ENCODE data around the gene ITIH5. TPM values are rescaled to one million over a fixed set of nuclear protein-coding genes. Genes with fewer than 3 reads are reported as not detected.

ITIH5 gene
- total RNA-seq, 2 donors from 2014 or later: 33.6 to 67.0 TPM

- intact Hi-C loops (cut with DNase I): no loop called here
- DNase-seq (ENCODE audit: low spot score): no peak
Measured at GRCh38 chr10:7596356-7596755, 70.4 kb downstream of the ITIH5 start.

GRCh38 chr10:7593905-7594304 is 72.9 kb downstream of the ITIH5 start:
- intact Hi-C loops (cut with DNase I): no loop called here
- no peak for DNase-seq (ENCODE audit: low spot score)

GRCh38 chr10:7593063-7593462 is 73.7 kb downstream of the ITIH5 start:
- DNase-seq (ENCODE audit: low spot score): no peak
- intact Hi-C loops (cut with DNase I): no loop called here

GRCh38 chr10:7592627-7593026 is 74.1 kb downstream of the ITIH5 start:
- intact Hi-C loops (cut with DNase I): no loop called here
- DNase-seq (ENCODE audit: low spot score): no peak

- intact Hi-C loops (cut with DNase I): no loop called here
- no peak for DNase-seq (ENCODE audit: low spot score)
Measured at GRCh38 chr10:7590271-7590670, 76.5 kb downstream of the ITIH5 start.

- intact Hi-C loops (cut with DNase I): no loop called here
- no peak for DNase-seq (ENCODE audit: low spot score)
Measured at GRCh38 chr10:7589748-7590147, 77.0 kb downstream of the ITIH5 start.

GRCh38 chr10:7587865-7588188 is 78.9 kb downstream of the ITIH5 start:
- no peak for DNase-seq (ENCODE audit: low spot score)
- intact Hi-C loops (cut with DNase I): no loop called here

GRCh38 chr10:7587168-7587864 is 79.5 kb downstream of the ITIH5 start:
- DNase-seq (ENCODE audit: low spot score): no peak
- intact Hi-C loops (cut with DNase I): no loop called here

GRCh38 chr10:7585228-7585627 is 81.5 kb downstream of the ITIH5 start:
- intact Hi-C loops (cut with DNase I): no loop called here
- no peak for DNase-seq (ENCODE audit: low spot score)

- intact Hi-C loops (cut with DNase I): no loop called here
- DNase-seq (ENCODE audit: low spot score): no peak
Measured at GRCh38 chr10:7583626-7584025, 83.1 kb downstream of the ITIH5 start.

GRCh38 chr10:7580520-7580919 is 86.2 kb downstream of the ITIH5 start:
- DNase-seq (ENCODE audit: low spot score): no peak
- intact Hi-C loops (cut with DNase I): no loop called here

- DNase-seq (ENCODE audit: low spot score): no peak
- intact Hi-C loops (cut with DNase I): no loop called here
Measured at GRCh38 chr10:7579681-7580080, 87.1 kb downstream of the ITIH5 start.

GRCh38 chr10:7577579-7577978 is 89.2 kb downstream of the ITIH5 start:
- intact Hi-C loops (cut with DNase I): no loop called here
- DNase-seq (ENCODE audit: low spot score): no peak

- intact Hi-C loops (cut with DNase I): no loop called here
- DNase-seq (ENCODE audit: low spot score): no peak
Measured at GRCh38 chr10:7577176-7577575, 89.6 kb downstream of the ITIH5 start.

GRCh38 chr10:7576340-7576739 is 90.4 kb downstream of the ITIH5 start:
- no peak for DNase-seq (ENCODE audit: low spot score)
- intact Hi-C loops (cut with DNase I): no loop called here

- intact Hi-C loops (cut with DNase I): no loop called here
- no peak for DNase-seq (ENCODE audit: low spot score)
Measured at GRCh38 chr10:7572391-7572790, 94.4 kb downstream of the ITIH5 start.

GRCh38 chr10:7571981-7572380 is 94.8 kb downstream of the ITIH5 start:
- intact Hi-C loops (cut with DNase I): no loop called here
- no peak for DNase-seq (ENCODE audit: low spot score)

- DNase-seq (ENCODE audit: low spot score): no peak
- intact Hi-C loops (cut with DNase I): no loop called here
Measured at GRCh38 chr10:7567911-7568620, 98.7 kb downstream of the ITIH5 start.

- intact Hi-C loops (cut with DNase I): no loop called here
Measured at GRCh38 chr10:7566891-7567290, 99.9 kb downstream of the ITIH5 start.

GRCh38 chr10:7565871-7566270 is 100.9 kb downstream of the ITIH5 start:
- intact Hi-C loops (cut with DNase I): no loop called here
- DNase-seq (ENCODE audit: low spot score): no peak

More at GRCh38 chr10:7566891-7567290, 99.9 kb downstream of the ITIH5 start:
- no peak for DNase-seq (ENCODE audit: low spot score)

GRCh38 chr10:7563770-7564169 is 103.0 kb downstream of the ITIH5 start:
- intact Hi-C loops (cut with DNase I): no loop called here
- no peak for DNase-seq (ENCODE audit: low spot score)

All from posterior vena cava (tissue), 2 donors.